Raji (cell line): Measurements from ENCODE around the gene NKTR.

ENCODE experiments used
- POLR2A ChIP-seq: IDR thresholded peaks from 2 replicates; pipeline ENCODE4 v1.6.1; 2011; ENCODE audit warnings: low read depth, low read length, control low read depth; ENCODE audit not compliant: insufficient read depth

Gene NKTR

GRCh38 chr3:42688487-42689420 is 88.3 kb downstream of the NKTR start:
- TF ChIP-seq POLR2A = no peak

DNA sequence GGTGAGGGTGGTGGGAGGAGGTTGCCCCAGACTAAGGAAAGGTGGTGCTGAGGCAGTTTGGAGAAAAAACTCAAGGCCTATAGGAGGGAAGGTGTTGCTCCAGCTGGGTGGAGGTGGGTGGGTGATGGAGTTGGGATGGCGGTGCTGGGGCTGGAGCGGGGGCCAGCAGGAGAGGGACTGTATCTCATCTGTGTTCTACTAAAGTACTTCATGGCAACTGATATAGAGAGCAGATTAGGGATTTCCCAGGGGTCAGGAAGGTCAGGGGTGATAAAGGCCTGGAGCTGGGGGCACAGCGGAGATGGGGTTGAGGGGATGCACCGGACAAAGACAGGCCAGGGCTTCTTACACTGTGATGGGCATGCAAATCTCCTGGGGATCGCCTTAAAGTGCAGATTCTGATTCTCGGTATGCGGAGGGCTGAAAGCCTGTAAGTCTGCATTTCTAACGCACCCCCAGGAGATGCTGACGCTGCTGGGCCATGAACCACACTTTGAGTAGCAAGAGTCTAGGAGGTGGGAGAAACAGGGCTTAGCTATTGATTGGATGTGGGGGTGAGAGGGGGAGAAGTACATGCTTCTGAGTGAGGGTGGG is 89.0 kb downstream of the NKTR start:
- no peak for TF ChIP-seq POLR2A

- no peak for TF ChIP-seq POLR2A
Measured at GRCh38 chr3:42690191-42690590, 89.7 kb downstream of the NKTR start.

GRCh38 chr3:42690766-42691680 is 90.5 kb downstream of the NKTR start:
- no peak for TF ChIP-seq POLR2A

- TF ChIP-seq POLR2A = no peak
Measured at GRCh38 chr3:42691816-42692666, 91.6 kb downstream of the NKTR start.

GRCh38 chr3:42692667-42693529 is 92.4 kb downstream of the NKTR start:
- TF ChIP-seq POLR2A = no peak

GRCh38 chr3:42693530-42693930 is 93.0 kb downstream of the NKTR start:
- no peak for TF ChIP-seq POLR2A

- TF ChIP-seq POLR2A = no peak
Measured at GRCh38 chr3:42694366-42694765, 93.9 kb downstream of the NKTR start.

- TF ChIP-seq POLR2A = no peak
Measured at GRCh38 chr3:42696356-42697288, 96.1 kb downstream of the NKTR start.

GRCh38 chr3:42697289-42698051 is 97.0 kb downstream of the NKTR start:
- TF ChIP-seq POLR2A = no peak
